OCI-LY3 (cell line): ENCODE results near the gene ESYT1.

ENCODE experiments used
- H2AFZ ChIP-seq: fragments of 200-600, 300-600 bp; shearing (Covaris generic); 2 replicates; pipeline ENCODE4 v1.6.0; 2014; ENCODE audit warnings: antibody characterized with exemption, low read depth, low read length
- H3K27ac ChIP-seq: fragments of 200-600, 300-600 bp; sonication (generic); 2 replicates; pipeline ENCODE4 v1.5.1; 2014; ENCODE audit warnings: mild to moderate bottlenecking, low read length, moderate library complexity, mixed read lengths
- H3K27me3 ChIP-seq: fragments of 200-600, 300-600 bp; sonication (generic); 2 replicates; pipeline ENCODE4 v1.6.1; 2014; ENCODE audit warnings: low read depth, low read length, mixed read lengths
- H3K36me3 ChIP-seq: fragments of 200-600, 300-600 bp; sonication (generic); replicated peaks from 2 replicates; pipeline ENCODE3; 2014; ENCODE audit warnings: low read depth, low read length, mixed read lengths
- H3K4me1 ChIP-seq: fragments of 300-600, 200-600 bp; sonication (generic); 2 replicates; pipeline ENCODE4 v1.6.1; 2014; ENCODE audit warnings: low read length, mixed read lengths
- H3K4me2 ChIP-seq: fragments of 200-600, 300-600 bp; sonication (generic); 2 replicates; pipeline ENCODE4 v1.6.1; 2014; ENCODE audit warnings: low read length, mixed read lengths
- H3K4me3 ChIP-seq: fragments of 300-600, 200-600 bp; sonication (generic); 2 replicates; pipeline ENCODE4 v1.5.1; 2014; ENCODE audit warnings: antibody characterized with exemption, mild to moderate bottlenecking, low read length, moderate library complexity
- H3K79me2 ChIP-seq: fragments of 300-600, 200-600 bp; shearing (Covaris generic); 2 replicates; pipeline ENCODE4 v1.6.1; 2014; ENCODE audit warnings: mild to moderate bottlenecking, low read length, mixed read lengths
- H3K9ac ChIP-seq: fragments of 300-600, 200-600 bp; shearing (Covaris generic); 2 replicates; pipeline ENCODE4 v1.6.0; 2014; ENCODE audit warnings: mild to moderate bottlenecking, low read length, moderate library complexity
- H3K9me3 ChIP-seq: fragments of 200-600, 300-600 bp; shearing (Covaris generic); 2 replicates; pipeline ENCODE4 v1.6.1; 2014; ENCODE audit warnings: low read length, mixed read lengths; ENCODE audit not compliant: insufficient read depth
- H4K20me1 ChIP-seq: fragments of 200-600, 300-600 bp; sonication (generic); 2 replicates; pipeline ENCODE4 v1.6.1; 2016; ENCODE audit warnings: low read length, mixed read lengths; ENCODE audit not compliant: insufficient read depth
- CTCF ChIP-seq: fragments of 200-600, 300-600 bp; sonication (generic); IDR thresholded peaks from 2 replicates; pipeline ENCODE4 v1.5.1; 2014; ENCODE audit warnings: antibody characterized with exemption, low read length, low read depth
- EZH2phosphoT487 ChIP-seq: fragments of 200-600 bp; shearing (Covaris generic); IDR thresholded peaks from 2 replicates; pipeline ENCODE4 v1.6.1; 2018; ENCODE audit warnings: antibody characterized with exemption, mixed run types, low read depth

Gene ESYT1

GRCh38 chr12:56120158-56120846, 7.8 kb upstream of the ESYT1 start:
- no peak overlapping the region for H2AFZ ChIP-seq
- H3K4me1 ChIP-seq: peaks cover 17% of the 10 kb centered on the region
- H3K4me3 ChIP-seq: no peak overlapping the region
- H3K27me3 ChIP-seq: no peaks in the 10 kb centered on the region
- no peaks in the 10 kb centered on the region for H4K20me1 ChIP-seq
- no peak overlapping the region for H3K4me2 ChIP-seq
- H3K27ac ChIP-seq: no peak overlapping the region
- no peaks in the 10 kb centered on the region for H3K9me3 ChIP-seq
- TF ChIP-seq EZH2phosphoT487 (no peak), CTCF (no peak)
- peaks cover 14% of the 10 kb centered on the region for H3K36me3 ChIP-seq
- no peak overlapping the region for H3K9ac ChIP-seq
- H3K79me2 ChIP-seq: peaks cover 21% of the 10 kb centered on the region

DNA sequence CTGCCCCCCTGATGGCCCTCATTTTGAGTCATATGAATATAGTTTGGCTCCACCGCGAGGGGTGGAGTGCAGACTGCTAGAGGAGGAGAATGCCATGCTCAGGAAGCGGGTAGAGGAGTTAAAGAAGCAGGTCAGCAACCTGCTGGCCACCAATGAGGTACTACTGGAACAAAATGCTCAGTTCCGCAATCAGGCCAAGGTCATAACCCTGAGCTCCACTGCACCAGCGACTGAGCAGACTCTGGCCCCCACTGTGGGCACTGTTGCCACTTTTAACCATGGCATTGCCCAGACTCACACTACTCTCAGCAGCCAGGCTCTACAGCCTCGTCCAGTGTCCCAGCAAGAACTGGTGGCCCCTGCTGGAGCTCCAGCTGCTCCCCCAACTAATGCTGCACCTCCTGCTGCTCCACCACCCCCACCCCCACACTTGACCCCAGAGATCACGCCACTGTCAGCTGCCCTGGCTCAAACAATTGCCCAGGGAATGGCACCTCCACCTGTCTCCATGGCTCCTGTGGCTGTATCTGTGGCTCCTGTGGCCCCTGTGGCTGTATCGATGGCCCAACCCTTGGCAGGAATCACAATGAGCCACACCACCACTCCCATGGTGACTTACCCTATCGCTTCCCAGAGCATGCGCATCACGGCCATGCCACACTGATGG, 6.7 kb upstream of the ESYT1 start:
- Histone ChIP-seq H3K4me3 (no peak overlapping the region), H4K20me1 (no peaks in the 10 kb centered on the region), H3K27ac (no peak overlapping the region), H3K9me3 (no peaks in the 10 kb centered on the region), H3K4me2 (no peak overlapping the region), H3K27me3 (no peaks in the 10 kb centered on the region), H3K36me3 (peaks cover 14% of the 10 kb centered on the region), H3K9ac (no peak overlapping the region), H2AFZ (no peak overlapping the region), H3K4me1 (peaks cover 24% of the 10 kb centered on the region), H3K79me2 (peaks cover 21% of the 10 kb centered on the region)
- no peak for TF ChIP-seq EZH2phosphoT487
- TF ChIP-seq CTCF: no peak

DNA sequence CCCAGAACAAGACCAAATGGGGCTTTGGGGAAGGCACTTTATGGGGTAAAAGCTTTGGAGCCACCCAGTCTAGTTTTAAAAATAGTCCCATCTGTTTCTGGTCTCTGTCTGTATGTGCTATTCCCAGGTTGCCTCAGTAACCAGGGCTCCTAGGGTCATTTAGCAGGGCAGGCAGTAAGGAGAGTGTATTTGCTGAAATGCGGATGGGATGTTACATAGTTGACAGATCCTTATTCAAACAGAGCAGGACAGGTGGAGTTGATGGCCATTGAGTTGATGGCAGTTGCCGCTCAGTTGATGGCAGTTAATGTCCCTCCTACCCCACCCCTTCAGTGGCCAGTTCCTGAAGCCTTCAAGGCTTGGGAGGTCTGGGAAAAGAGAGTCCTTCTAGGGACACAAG, 5.4 kb upstream of the ESYT1 start:
- Histone ChIP-seq H3K9ac (no peak overlapping the region), H2AFZ (no peak overlapping the region), H3K4me2 (no peak overlapping the region), H3K4me3 (no peak overlapping the region), H3K9me3 (no peaks in the 10 kb centered on the region), H3K4me1 (peaks cover 37% of the 10 kb centered on the region), H3K27me3 (no peaks in the 10 kb centered on the region), H3K27ac (no peak overlapping the region), H3K36me3 (peaks cover 6% of the 10 kb centered on the region), H4K20me1 (no peaks in the 10 kb centered on the region), H3K79me2 (peaks cover 9% of the 10 kb centered on the region)
- TF ChIP-seq EZH2phosphoT487 (no peak), CTCF (no peak)

GRCh38 chr12:56124133-56124532, 3.9 kb upstream of the ESYT1 start:
- no peak overlapping the region for H2AFZ ChIP-seq
- peaks cover 12% of the 10 kb centered on the region for H3K79me2 ChIP-seq
- peaks cover 5% of the 10 kb centered on the region for H3K36me3 ChIP-seq
- no peak overlapping the region for H3K4me3 ChIP-seq
- no peaks in the 10 kb centered on the region for H4K20me1 ChIP-seq
- H3K4me2 ChIP-seq: no peak overlapping the region
- no peak overlapping the region for H3K9ac ChIP-seq
- H3K27ac ChIP-seq: no peak overlapping the region
- H3K4me1 ChIP-seq: peaks cover 33% of the 10 kb centered on the region
- TF ChIP-seq EZH2phosphoT487: no peak
- no peak for TF ChIP-seq CTCF
- H3K9me3 ChIP-seq: no peaks in the 10 kb centered on the region
- H3K27me3 ChIP-seq: no peaks in the 10 kb centered on the region
